A549 (cell line): ENCODE measurements around the gene LGI1.

ENCODE experiments used
- HOXA7 ChIP-seq: fragments of 250-450 bp; sonication (Bioruptor Pico); IDR thresholded peaks from 2 replicates; pipeline ENCODE4 v1.5.0; 2020; ENCODE audit warnings: mild to moderate bottlenecking, moderate library complexity
- TF ChIP-seq, protein P1 (sequence below): fragments of >200 bp; sonication (Bioruptor Twin); formaldehyde crosslinking; IDR thresholded peaks from 3 replicates; pipeline ENCODE4 v1.5.1; 2016
- TF ChIP-seq, protein P2 (sequence below): IDR thresholded peaks from 2 replicates; pipeline ENCODE4 v1.6.1; 2012
- TF ChIP-seq, protein P3 (sequence below): fragments of 200-600 bp; sonication (generic); IDR thresholded peaks from 2 replicates; pipeline ENCODE4 v1.6.1; 2016; ENCODE audit warnings: antibody characterized with exemption, mild to moderate bottlenecking, moderate library complexity

DNA sequence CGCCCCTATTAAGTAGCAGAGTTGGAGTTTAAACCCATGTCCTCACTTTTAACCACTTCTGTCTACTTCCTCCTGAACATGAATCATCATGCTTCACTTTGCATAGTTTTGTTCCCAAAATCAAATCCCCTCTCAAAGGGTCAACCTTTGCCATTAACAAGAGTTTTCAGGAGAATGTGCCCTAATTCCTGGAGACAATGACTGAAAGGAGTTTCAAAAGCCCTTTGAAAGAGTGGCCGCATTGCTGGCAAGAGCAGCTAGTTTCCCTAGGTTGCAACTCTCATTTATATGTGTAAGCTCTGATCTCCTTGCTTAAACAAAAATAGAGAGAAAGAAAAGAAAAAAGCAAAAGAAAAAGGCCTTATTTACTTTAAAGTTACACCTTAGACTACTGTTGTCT lies 9.2 kb downstream of the LGI1 start:
- TF ChIP-seq HOXA7 (CRISPR knock-in tag) = no peak
- TF ChIP-seq, protein P1, sequence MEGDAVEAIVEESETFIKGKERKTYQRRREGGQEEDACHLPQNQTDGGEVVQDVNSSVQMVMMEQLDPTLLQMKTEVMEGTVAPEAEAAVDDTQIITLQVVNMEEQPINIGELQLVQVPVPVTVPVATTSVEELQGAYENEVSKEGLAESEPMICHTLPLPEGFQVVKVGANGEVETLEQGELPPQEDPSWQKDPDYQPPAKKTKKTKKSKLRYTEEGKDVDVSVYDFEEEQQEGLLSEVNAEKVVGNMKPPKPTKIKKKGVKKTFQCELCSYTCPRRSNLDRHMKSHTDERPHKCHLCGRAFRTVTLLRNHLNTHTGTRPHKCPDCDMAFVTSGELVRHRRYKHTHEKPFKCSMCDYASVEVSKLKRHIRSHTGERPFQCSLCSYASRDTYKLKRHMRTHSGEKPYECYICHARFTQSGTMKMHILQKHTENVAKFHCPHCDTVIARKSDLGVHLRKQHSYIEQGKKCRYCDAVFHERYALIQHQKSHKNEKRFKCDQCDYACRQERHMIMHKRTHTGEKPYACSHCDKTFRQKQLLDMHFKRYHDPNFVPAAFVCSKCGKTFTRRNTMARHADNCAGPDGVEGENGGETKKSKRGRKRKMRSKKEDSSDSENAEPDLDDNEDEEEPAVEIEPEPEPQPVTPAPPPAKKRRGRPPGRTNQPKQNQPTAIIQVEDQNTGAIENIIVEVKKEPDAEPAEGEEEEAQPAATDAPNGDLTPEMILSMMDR = no peak
- TF ChIP-seq, protein P2, sequence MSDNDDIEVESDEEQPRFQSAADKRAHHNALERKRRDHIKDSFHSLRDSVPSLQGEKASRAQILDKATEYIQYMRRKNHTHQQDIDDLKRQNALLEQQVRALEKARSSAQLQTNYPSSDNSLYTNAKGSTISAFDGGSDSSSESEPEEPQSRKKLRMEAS = no peak
- TF ChIP-seq, protein P3, sequence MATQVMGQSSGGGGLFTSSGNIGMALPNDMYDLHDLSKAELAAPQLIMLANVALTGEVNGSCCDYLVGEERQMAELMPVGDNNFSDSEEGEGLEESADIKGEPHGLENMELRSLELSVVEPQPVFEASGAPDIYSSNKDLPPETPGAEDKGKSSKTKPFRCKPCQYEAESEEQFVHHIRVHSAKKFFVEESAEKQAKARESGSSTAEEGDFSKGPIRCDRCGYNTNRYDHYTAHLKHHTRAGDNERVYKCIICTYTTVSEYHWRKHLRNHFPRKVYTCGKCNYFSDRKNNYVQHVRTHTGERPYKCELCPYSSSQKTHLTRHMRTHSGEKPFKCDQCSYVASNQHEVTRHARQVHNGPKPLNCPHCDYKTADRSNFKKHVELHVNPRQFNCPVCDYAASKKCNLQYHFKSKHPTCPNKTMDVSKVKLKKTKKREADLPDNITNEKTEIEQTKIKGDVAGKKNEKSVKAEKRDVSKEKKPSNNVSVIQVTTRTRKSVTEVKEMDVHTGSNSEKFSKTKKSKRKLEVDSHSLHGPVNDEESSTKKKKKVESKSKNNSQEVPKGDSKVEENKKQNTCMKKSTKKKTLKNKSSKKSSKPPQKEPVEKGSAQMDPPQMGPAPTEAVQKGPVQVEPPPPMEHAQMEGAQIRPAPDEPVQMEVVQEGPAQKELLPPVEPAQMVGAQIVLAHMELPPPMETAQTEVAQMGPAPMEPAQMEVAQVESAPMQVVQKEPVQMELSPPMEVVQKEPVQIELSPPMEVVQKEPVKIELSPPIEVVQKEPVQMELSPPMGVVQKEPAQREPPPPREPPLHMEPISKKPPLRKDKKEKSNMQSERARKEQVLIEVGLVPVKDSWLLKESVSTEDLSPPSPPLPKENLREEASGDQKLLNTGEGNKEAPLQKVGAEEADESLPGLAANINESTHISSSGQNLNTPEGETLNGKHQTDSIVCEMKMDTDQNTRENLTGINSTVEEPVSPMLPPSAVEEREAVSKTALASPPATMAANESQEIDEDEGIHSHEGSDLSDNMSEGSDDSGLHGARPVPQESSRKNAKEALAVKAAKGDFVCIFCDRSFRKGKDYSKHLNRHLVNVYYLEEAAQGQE = no peak
